ENCODE data around the gene NOSIP.

Gene NOSIP

GRCh38 chr19:49544154-49544553 lies 36.2 kb downstream of the NOSIP start:
- Histone ChIP-seq H3K27ac (no peak overlapping the region), H3K27me3 (ENCODE audit: insufficient read depth, low read depth) (no peaks in the 10 kb centered on the region), H3K9ac (no peak overlapping the region), H3K4me3 (IDR thresholded peaks at IDR 0.05; ENCODE audit: insufficient read depth, low read depth, low read length) (no peak overlapping the region), H3K36me3 (ENCODE audit: insufficient read depth) (no peaks in the 10 kb centered on the region), H3K4me1 (ENCODE audit: low read depth, poor library complexity, severe bottlenecking) (peaks cover 12% of the 10 kb centered on the region), H3K4me2 (no peak overlapping the region), H2AFZ (ENCODE audit: low read depth) (no peak overlapping the region), H3K79me2 (ENCODE audit: insufficient read depth, low read depth) (no peaks in the 10 kb centered on the region), H4K20me1 (ENCODE audit: insufficient read depth) (no peaks in the 10 kb centered on the region)
- no peak for TF ChIP-seq CTCF (conservative IDR thresholded peaks at IDR 0.05; ENCODE audit: low read depth, low read length)

GRCh38 chr19:49543032-49543431 lies 37.3 kb downstream of the NOSIP start:
- Histone ChIP-seq H3K79me2 (ENCODE audit: insufficient read depth, low read depth) (no peaks in the 10 kb centered on the region), H3K27me3 (ENCODE audit: insufficient read depth, low read depth) (no peaks in the 10 kb centered on the region), H3K4me3 (IDR thresholded peaks at IDR 0.05; ENCODE audit: insufficient read depth, low read depth, low read length) (no peak overlapping the region), H3K36me3 (ENCODE audit: insufficient read depth) (no peaks in the 10 kb centered on the region), H3K4me2 (no peak overlapping the region), H4K20me1 (ENCODE audit: insufficient read depth) (no peaks in the 10 kb centered on the region), H3K4me1 (ENCODE audit: low read depth, poor library complexity, severe bottlenecking) (peaks cover 12% of the 10 kb centered on the region), H2AFZ (ENCODE audit: low read depth) (no peak overlapping the region), H3K9ac (no peak overlapping the region), H3K27ac (no peak overlapping the region)
- no peak for TF ChIP-seq CTCF (conservative IDR thresholded peaks at IDR 0.05; ENCODE audit: low read depth, low read length)

GRCh38 chr19:49542446-49542845 lies 37.9 kb downstream of the NOSIP start:
- H3K27me3 ChIP-seq (ENCODE audit: insufficient read depth, low read depth): no peaks in the 10 kb centered on the region
- H3K4me2 ChIP-seq: no peak overlapping the region
- H2AFZ ChIP-seq (ENCODE audit: low read depth): no peak overlapping the region
- no peaks in the 10 kb centered on the region for H4K20me1 ChIP-seq (ENCODE audit: insufficient read depth)
- H3K36me3 ChIP-seq (ENCODE audit: insufficient read depth): no peaks in the 10 kb centered on the region
- no peak for TF ChIP-seq CTCF (conservative IDR thresholded peaks at IDR 0.05; ENCODE audit: low read depth, low read length)
- H3K9ac ChIP-seq: no peak overlapping the region
- peaks cover 11% of the 10 kb centered on the region for H3K4me1 ChIP-seq (ENCODE audit: low read depth, poor library complexity, severe bottlenecking)
- H3K79me2 ChIP-seq (ENCODE audit: insufficient read depth, low read depth): no peaks in the 10 kb centered on the region
- no peak overlapping the region for H3K27ac ChIP-seq
- no peak overlapping the region for H3K4me3 ChIP-seq (IDR thresholded peaks at IDR 0.05; ENCODE audit: insufficient read depth, low read depth, low read length)

GRCh38 chr19:49541914-49542313 lies 38.4 kb downstream of the NOSIP start:
- H3K4me3 ChIP-seq (IDR thresholded peaks at IDR 0.05; ENCODE audit: insufficient read depth, low read depth, low read length): no peak overlapping the region
- no peaks in the 10 kb centered on the region for H3K36me3 ChIP-seq (ENCODE audit: insufficient read depth)
- no peaks in the 10 kb centered on the region for H3K27me3 ChIP-seq (ENCODE audit: insufficient read depth, low read depth)
- H3K79me2 ChIP-seq (ENCODE audit: insufficient read depth, low read depth): no peaks in the 10 kb centered on the region
- H3K4me2 ChIP-seq: no peak overlapping the region
- TF ChIP-seq CTCF (conservative IDR thresholded peaks at IDR 0.05; ENCODE audit: low read depth, low read length): no peak
- H4K20me1 ChIP-seq (ENCODE audit: insufficient read depth): no peaks in the 10 kb centered on the region
- no peak overlapping the region for H2AFZ ChIP-seq (ENCODE audit: low read depth)
- no peak overlapping the region for H3K27ac ChIP-seq
- H3K4me1 ChIP-seq (ENCODE audit: low read depth, poor library complexity, severe bottlenecking): peaks cover 5% of the 10 kb centered on the region
- H3K9ac ChIP-seq: no peak overlapping the region

All from KMS-11 (cell line).